Progenitor cell of endocrine pancreas (in vitro differentiated cells): Measurements from ENCODE around the gene ABCC1. TPM values are rescaled to one million over a fixed set of nuclear protein-coding genes. Genes with fewer than 3 reads are reported as not detected.

Experiments
- DNase-seq: peaks from one replicate; pipeline ENCODE4 v3.0.0; 2021; ENCODE audit warnings: low spot score; ENCODE audit not compliant: unreplicated experiment
- H3K27ac Mint-ChIP-seq: 2 replicates; pipeline ENCODE4 v1.8.0; 2021; ENCODE audit warnings: mild to moderate bottlenecking, moderate library complexity, mixed read lengths
- H3K27me3 Mint-ChIP-seq: 2 replicates; pipeline ENCODE4 v1.8.0; 2021; ENCODE audit warnings: mixed read lengths
- H3K36me3 Mint-ChIP-seq: 2 replicates; pipeline ENCODE4 v1.8.0; 2022; ENCODE audit warnings: mixed read lengths; ENCODE audit not compliant: insufficient read depth
- H3K4me1 Mint-ChIP-seq: 2 replicates; pipeline ENCODE4 v1.8.0; 2021; ENCODE audit warnings: low read depth, mixed read lengths
- H3K4me3 Mint-ChIP-seq: 2 replicates; pipeline ENCODE4 v1.8.0; 2021; ENCODE audit warnings: low read depth, mild to moderate bottlenecking, moderate library complexity, mixed read lengths
- H3K9me3 Mint-ChIP-seq: 2 replicates; pipeline ENCODE4 v1.8.0; 2021; ENCODE audit warnings: low read depth, mixed read lengths
- total RNA-seq: library from RNA; stranded (reverse); gene quantifications from 2 replicates; pipeline ENCODE4 v1.2.1, GENCODE V29; 2021
- TF ChIP-seq, protein P1 (sequence below): fragments of 200-600 bp; sonication (generic); IDR thresholded peaks from one replicate; pipeline ENCODE4 v1.5.0; 2021; ENCODE audit warnings: antibody characterized with exemption, mild to moderate bottlenecking; ENCODE audit not compliant: unreplicated experiment

The ABCC1 gene
- total RNA-seq, 1 donor from 2014 or later: 47.2 TPM

DNA sequence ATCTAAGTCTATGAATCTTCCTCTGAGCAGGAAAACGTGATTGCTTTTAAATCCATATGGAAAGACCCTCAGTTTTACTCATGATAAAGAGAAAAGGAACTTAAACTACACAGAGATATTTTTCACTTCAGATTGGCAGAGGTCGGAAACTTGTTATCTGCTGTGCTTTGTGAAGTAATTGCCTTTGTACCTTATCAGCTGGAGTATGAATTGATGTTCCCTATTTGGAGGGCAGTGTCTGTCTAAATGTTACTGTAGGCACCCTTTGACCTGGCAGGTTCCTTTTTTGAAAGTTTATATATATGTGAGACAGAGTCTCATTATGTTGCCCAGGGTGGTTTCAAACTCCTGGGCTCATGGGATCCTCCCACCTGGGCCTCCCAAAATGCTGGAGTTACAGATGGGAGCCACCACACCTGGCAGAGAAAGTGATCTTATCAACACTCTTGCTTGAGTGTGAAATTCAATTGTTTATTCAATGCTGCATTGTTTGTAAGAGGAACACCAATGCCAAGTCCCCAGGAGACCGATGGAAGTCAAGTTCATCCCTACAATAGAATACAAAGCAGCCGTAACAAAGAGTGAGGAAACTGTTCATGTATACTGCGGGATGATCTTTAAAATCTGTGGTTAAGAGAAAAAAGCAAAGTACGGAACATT lies 52.3 kb downstream of the ABCC1 start:
- Mint-ChIP-seq H3K27me3 (no peaks in the 10 kb centered on the region), H3K36me3 (peaks cover 1% of the 10 kb centered on the region), H3K4me1 (peaks cover 6% of the 10 kb centered on the region), H3K9me3 (no peaks in the 10 kb centered on the region), H3K27ac (no peak overlapping the region), H3K4me3 (no peak overlapping the region)
- DNase-seq: no peak
- TF ChIP-seq, protein P1, sequence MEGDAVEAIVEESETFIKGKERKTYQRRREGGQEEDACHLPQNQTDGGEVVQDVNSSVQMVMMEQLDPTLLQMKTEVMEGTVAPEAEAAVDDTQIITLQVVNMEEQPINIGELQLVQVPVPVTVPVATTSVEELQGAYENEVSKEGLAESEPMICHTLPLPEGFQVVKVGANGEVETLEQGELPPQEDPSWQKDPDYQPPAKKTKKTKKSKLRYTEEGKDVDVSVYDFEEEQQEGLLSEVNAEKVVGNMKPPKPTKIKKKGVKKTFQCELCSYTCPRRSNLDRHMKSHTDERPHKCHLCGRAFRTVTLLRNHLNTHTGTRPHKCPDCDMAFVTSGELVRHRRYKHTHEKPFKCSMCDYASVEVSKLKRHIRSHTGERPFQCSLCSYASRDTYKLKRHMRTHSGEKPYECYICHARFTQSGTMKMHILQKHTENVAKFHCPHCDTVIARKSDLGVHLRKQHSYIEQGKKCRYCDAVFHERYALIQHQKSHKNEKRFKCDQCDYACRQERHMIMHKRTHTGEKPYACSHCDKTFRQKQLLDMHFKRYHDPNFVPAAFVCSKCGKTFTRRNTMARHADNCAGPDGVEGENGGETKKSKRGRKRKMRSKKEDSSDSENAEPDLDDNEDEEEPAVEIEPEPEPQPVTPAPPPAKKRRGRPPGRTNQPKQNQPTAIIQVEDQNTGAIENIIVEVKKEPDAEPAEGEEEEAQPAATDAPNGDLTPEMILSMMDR: no peak

DNA sequence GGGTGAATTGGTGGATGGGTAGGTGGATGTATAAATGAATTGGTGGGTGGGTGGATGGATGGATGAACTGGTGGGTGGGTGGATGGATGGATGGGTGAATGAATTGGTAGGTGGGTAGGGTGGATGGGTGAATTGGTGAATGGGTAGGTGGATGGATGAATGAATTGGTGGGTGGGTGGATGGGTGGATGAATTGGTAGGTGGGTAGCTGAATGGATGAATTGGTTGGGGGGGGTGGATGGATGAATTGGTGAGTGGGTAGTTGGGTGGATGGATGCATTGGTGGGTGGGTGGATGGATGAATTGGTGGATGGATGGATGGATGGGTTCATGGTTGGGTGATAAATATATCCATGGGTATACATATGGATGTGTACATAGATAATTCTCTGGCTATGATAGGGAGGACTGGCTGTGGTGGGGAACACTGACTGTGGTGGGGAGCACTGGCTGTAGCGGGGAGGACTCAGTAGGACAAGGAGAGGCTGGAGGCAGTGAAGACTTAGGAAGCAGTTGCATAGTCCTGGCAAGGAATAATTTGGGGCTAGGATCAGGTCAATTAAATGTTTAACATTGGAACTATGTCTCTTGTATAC lies 54.4 kb downstream of the ABCC1 start:
- H3K9me3 Mint-ChIP-seq: no peaks in the 10 kb centered on the region
- no peak overlapping the region for H3K4me3 Mint-ChIP-seq
- H3K36me3 Mint-ChIP-seq: peaks cover 3% of the 10 kb centered on the region
- no peaks in the 10 kb centered on the region for H3K27me3 Mint-ChIP-seq
- TF ChIP-seq, protein P1: no peak
- DNase-seq: no peak
- no peak overlapping the region for H3K27ac Mint-ChIP-seq
- H3K4me1 Mint-ChIP-seq: peaks cover 1% of the 10 kb centered on the region

DNA sequence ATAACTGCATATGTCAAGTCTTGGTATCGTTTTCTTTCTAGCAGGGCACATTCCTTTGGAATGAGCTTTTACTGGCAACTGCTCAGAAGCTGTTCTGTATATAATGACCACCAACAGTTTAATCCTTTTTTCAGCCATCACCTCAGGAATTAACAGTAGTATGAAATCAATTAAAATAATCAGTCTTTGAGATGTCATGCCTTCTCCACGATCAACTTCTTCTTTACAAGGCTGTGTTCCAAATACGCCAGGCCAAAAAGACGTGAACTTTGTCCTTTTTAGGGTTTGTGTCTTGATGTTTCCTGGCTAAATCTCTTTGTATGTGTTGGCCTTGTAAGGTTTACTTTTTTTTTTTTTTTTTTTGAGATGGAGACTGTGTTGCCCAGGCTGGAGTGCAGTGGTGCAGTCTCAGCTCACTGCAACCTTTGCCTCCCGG lies 54.9 kb downstream of the ABCC1 start:
- H3K27ac Mint-ChIP-seq: no peak overlapping the region
- peaks cover 4% of the 10 kb centered on the region for H3K36me3 Mint-ChIP-seq
- H3K4me3 Mint-ChIP-seq: no peak overlapping the region
- no peaks in the 10 kb centered on the region for H3K9me3 Mint-ChIP-seq
- no peaks in the 10 kb centered on the region for H3K27me3 Mint-ChIP-seq
- TF ChIP-seq, protein P1: no peak
- DNase-seq: no peak
- H3K4me1 Mint-ChIP-seq: peaks cover 1% of the 10 kb centered on the region

DNA sequence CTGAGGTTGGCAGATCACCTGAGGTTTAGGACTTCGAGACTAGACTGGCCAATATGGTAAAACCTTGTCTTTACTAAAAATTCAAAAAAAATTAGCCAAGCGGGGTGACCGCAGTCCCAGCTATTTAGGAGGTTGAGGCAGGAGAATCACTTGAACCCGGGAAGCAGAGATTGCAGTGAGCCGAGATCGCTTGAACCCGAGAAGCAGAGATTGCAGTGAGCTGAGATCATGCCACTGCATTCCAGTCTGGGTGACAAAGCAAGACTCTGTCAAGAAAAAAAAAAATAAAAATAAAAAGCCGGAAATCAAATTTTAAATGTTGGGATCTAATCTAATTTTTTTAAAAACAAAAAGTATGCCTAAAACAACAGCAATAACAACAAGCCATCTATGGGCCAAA lies 56.3 kb downstream of the ABCC1 start:
- Mint-ChIP-seq H3K36me3 (peaks cover 12% of the 10 kb centered on the region), H3K27ac (no peak overlapping the region), H3K9me3 (no peaks in the 10 kb centered on the region), H3K4me3 (no peak overlapping the region), H3K4me1 (peaks cover 1% of the 10 kb centered on the region), H3K27me3 (no peaks in the 10 kb centered on the region)
- TF ChIP-seq, protein P1: no peak
- DNase-seq: no peak

DNA sequence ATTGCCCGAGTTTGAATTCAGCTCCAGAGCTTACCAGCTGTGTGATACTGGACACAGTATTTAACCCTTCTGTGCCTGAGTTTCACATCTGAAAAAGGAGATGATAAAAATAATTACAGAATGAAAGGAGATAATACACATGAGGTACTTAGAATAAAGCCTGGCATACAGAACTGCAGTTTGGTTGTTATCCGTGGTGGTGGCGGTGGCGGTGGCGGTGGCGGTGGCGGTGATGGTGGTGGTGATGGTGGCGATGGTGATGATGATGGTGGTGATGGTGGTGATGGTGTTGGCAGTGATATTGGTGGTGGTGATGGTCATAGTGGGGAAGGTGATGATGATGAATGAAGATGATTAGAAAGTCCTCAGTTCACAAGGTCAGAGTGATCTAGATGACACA lies 57.2 kb downstream of the ABCC1 start:
- Mint-ChIP-seq H3K4me3 (no peak overlapping the region), H3K9me3 (no peaks in the 10 kb centered on the region), H3K36me3 (peaks cover 14% of the 10 kb centered on the region), H3K27me3 (no peaks in the 10 kb centered on the region), H3K27ac (no peak overlapping the region), H3K4me1 (peaks cover 1% of the 10 kb centered on the region)
- TF ChIP-seq, protein P1: no peak
- no peak for DNase-seq
